Measurements from ENCODE around the gene DMD.

DMD gene

DNA sequence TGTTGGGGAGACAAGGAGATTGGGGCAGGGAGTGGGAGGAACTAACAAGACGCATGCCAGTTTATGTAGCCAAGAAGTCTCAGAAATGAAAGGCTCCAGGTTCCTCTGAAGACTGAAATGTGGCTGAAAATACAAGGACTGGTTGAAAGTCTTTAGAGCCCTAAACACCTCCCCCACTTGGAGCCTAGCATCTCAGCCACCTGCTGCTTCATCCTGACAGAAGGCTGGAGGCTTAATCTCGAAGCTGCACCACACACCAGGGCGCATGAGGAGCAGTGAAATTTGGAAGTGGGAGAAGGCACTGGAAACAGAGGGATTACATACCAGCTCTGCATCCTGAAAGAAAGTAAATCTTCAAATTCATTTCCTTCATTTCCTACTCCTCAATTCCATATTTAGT lies 1978.8 kb downstream of the DMD start:
- no peak overlapping the region for H3K4me3 ChIP-seq (replicated peaks in 1 of 2; ENCODE audit: low read depth in 2 of 2, low read length in 2 of 2)
- TF ChIP-seq, protein P1, sequence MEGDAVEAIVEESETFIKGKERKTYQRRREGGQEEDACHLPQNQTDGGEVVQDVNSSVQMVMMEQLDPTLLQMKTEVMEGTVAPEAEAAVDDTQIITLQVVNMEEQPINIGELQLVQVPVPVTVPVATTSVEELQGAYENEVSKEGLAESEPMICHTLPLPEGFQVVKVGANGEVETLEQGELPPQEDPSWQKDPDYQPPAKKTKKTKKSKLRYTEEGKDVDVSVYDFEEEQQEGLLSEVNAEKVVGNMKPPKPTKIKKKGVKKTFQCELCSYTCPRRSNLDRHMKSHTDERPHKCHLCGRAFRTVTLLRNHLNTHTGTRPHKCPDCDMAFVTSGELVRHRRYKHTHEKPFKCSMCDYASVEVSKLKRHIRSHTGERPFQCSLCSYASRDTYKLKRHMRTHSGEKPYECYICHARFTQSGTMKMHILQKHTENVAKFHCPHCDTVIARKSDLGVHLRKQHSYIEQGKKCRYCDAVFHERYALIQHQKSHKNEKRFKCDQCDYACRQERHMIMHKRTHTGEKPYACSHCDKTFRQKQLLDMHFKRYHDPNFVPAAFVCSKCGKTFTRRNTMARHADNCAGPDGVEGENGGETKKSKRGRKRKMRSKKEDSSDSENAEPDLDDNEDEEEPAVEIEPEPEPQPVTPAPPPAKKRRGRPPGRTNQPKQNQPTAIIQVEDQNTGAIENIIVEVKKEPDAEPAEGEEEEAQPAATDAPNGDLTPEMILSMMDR (IDR thresholded peaks at IDR 0.05; ENCODE audit: low read depth, low read length), result no peak
- no peak for DNase-seq (ENCODE audit: low read depth in 2 of 2)

DNA sequence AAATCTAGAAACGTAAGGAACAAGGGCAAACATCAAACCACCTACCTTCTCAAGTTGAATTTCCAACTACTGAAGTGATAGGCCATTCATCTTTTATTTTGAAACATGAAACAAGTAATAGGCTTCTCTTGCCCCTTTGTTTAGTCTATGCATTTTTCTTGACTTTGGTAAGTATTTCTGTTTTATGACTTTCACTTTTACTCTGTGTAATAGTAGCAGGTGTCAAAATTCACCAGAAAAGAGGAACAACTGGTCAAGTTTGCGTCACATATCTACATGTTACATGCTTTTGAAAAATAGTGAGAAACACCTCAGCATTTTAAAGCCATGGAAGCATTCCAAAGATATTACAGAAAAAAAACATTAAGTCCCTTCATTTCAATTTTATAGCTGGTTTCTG lies 1982.4 kb downstream of the DMD start:
- TF ChIP-seq, protein P1 (IDR thresholded peaks at IDR 0.05; ENCODE audit: low read depth, low read length), result no peak
- H3K4me3 ChIP-seq (replicated peaks in 1 of 2; ENCODE audit: low read depth in 2 of 2, low read length in 2 of 2), result no peak overlapping the region
- no peak for DNase-seq (ENCODE audit: low read depth in 2 of 2)

DNA sequence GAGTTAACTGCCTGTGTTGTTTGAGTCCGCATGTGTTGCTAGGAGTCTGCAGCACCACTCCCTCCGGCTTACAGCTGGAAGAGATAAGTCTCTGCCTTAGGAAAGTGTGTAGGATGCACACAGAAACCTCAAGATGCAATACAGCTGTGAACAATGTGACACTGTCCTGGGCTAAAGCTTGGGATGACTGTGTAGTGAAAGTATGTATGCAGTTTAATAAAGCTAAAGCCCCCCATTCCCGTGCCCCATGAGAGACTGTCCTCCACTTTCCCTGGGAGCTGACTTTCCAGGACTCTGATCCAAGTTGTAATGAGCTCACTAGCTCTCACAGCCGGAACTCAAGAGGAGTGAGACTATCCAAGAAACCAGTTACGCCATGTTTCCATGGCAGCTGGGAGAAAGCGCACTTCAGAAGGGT lies 1982.9 kb downstream of the DMD start:
- peak; percentile 50 to 87 for DNase-seq (ENCODE audit: low read depth in 2 of 2)

DNA sequence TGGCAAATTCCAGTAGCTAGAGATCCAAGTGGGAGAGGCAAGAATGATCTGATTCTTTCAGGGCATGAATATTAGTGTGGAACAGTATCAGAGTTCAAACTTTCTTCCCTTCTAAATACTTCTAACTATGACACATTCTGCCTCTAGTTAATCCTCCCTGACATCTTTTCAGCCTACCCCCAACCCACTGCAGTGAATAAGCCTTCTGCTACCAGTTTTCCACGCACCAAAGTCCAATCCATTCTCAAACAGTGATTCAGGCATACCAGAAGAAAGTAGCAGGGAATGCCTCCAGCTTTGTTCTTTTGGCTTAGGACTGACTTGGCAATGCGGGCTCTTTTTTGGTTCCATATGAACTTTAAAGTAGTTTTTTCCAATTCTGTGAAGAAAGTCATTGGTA lies 1984.1 kb downstream of the DMD start:
- peak; percentile 42 to 43 for DNase-seq (ENCODE audit: low read depth in 2 of 2)
- TF ChIP-seq, protein P1 (IDR thresholded peaks at IDR 0.05; ENCODE audit: low read depth, low read length), result no peak
- no peak overlapping the region for H3K4me3 ChIP-seq (replicated peaks in 1 of 2; ENCODE audit: low read depth in 2 of 2, low read length in 2 of 2)

More for the DNA sequence above, 1982.9 kb downstream of the DMD start:
- no peak overlapping the region for H3K4me3 ChIP-seq (replicated peaks in 1 of 2; ENCODE audit: low read depth in 2 of 2, low read length in 2 of 2)
- TF ChIP-seq, protein P1 (IDR thresholded peaks at IDR 0.05; ENCODE audit: low read depth, low read length), result no peak

DNA sequence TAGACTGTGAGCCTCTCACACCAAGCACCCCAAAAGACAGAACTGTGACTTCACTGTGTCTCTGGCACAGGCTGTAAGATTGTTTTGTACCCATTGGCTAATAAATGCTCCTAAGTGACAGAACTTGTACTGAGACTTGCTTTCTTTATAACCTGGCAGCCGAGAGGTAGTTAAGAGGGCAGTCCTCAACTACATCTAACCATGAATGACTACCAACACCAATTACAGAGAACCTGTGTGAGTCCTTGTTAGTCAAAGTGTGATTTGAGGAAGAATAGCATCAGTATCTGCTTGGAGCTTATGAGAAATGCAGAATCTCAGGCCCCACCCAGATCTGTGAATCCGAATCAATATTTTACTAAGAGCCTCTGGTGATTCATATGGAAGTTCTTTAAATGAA lies 1985.5 kb downstream of the DMD start:
- TF ChIP-seq, protein P1 (IDR thresholded peaks at IDR 0.05; ENCODE audit: low read depth, low read length), result no peak
- H3K4me3 ChIP-seq (replicated peaks in 1 of 2; ENCODE audit: low read depth in 2 of 2, low read length in 2 of 2), result no peak overlapping the region
- no peak for DNase-seq (ENCODE audit: low read depth in 2 of 2)

DNA sequence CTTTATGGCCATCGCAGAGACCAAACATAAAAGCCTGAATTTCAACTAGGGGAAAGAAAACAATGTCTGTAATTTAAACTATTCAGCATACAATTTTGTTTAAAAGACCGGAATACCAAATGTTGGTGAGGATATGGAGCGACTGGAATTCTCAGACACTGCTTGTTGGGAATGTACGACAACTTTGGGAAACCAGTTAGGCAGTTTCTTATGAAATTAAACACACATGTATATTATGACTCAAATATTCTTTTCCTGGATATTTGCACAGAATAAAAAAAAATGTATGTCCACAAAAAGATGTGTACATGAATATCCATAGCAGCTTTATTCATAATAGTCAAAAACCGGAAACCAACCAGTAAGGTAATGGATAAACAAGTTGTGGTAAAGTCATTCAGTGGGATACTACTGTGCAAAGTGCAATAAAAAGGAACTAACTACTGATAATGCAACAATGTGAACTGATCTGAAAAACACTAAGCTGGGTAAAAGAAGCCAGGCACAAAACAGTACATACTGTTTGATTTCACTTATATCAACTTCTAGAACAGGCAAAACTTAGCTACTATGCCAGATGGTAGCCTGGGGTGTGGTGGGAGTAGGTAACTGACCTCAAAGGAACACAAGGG lies 1986.9 kb downstream of the DMD start:
- DNase-seq (ENCODE audit: low read depth in 2 of 2), result no peak
- TF ChIP-seq, protein P1 (IDR thresholded peaks at IDR 0.05; ENCODE audit: low read depth, low read length), result no peak
- H3K4me3 ChIP-seq (replicated peaks in 1 of 2; ENCODE audit: low read depth in 2 of 2, low read length in 2 of 2), result no peak overlapping the region

DNA sequence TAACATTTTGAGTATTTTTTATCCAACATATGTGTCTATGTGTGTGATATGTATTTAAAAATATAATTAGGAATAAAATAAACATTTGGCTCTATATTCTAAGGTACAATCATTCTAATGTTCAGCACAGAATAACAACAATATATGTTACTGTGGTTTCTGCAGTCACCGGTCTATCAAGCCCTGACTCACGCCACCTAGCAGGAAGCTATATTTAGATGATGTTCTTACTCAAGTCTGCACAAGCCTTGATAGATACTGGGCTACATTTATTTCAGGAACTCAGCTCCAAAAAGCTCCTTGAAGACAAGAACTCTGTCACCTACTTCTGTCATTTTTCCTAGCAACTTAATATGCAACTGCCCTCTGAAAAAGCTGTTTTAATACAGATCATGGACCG lies 1987.5 kb downstream of the DMD start:
- H3K4me3 ChIP-seq (replicated peaks in 1 of 2; ENCODE audit: low read depth in 2 of 2, low read length in 2 of 2), result no peak overlapping the region
- peak; percentile 58 to 78 for DNase-seq (ENCODE audit: low read depth in 2 of 2)
- TF ChIP-seq, protein P1 (IDR thresholded peaks at IDR 0.05; ENCODE audit: low read depth, low read length), result no peak
